ENCODE results near the gene VRK2.

VRK2 gene

GRCh38 chr2:58046585-58047372 is at the start of gene VRK2:
VRK2 (plus strand) TSS chr2:58046806; CDS start chr2:58048832, 2,026 bp downstream.
- no peak for DNase-seq

GRCh38 chr2:58006256-58006951 is 40.2 kb upstream of the VRK2 start:
- DNase-seq = no peak

- no peak for DNase-seq
Observed at GRCh38 chr2:58006952-58007284, 39.7 kb upstream of the VRK2 start.

- no peak for DNase-seq
Observed at GRCh38 chr2:58010599-58010998, 36.0 kb upstream of the VRK2 start.

GRCh38 chr2:58019229-58019628 is 27.4 kb upstream of the VRK2 start:
- no peak for DNase-seq

- no peak for DNase-seq
Observed at GRCh38 chr2:58025150-58025933, 21.3 kb upstream of the VRK2 start.

- no peak for DNase-seq
Observed at GRCh38 chr2:58027029-58027428, 19.6 kb upstream of the VRK2 start.

- DNase-seq = no peak
Observed at GRCh38 chr2:58030771-58031170, 15.8 kb upstream of the VRK2 start.

- DNase-seq = no peak
Observed at GRCh38 chr2:58032016-58032763, 14.4 kb upstream of the VRK2 start.

- DNase-seq = no peak
Observed at GRCh38 chr2:58032764-58033080, 13.9 kb upstream of the VRK2 start.

- no peak for DNase-seq
Observed at GRCh38 chr2:58033530-58033929, 13.1 kb upstream of the VRK2 start.

- DNase-seq = no peak
Observed at GRCh38 chr2:58035352-58035751, 11.3 kb upstream of the VRK2 start.

- no peak for DNase-seq
Observed at GRCh38 chr2:58039170-58039611, 7.4 kb upstream of the VRK2 start.

GRCh38 chr2:58042486-58042970 is 4.1 kb upstream of the VRK2 start:
- peak; percentile 82 for DNase-seq

GRCh38 chr2:58044145-58044544 is 2.5 kb upstream of the VRK2 start:
- no peak for DNase-seq

GRCh38 chr2:58045580-58046334 is 849 bp upstream of the VRK2 start:
- no peak for DNase-seq

GRCh38 chr2:58046335-58046584 is 346 bp upstream of the VRK2 start:
- DNase-seq = no peak

- DNase-seq = no peak
Observed at GRCh38 chr2:58047373-58047935, 848 bp downstream of the VRK2 start.

GRCh38 chr2:58047961-58048360 is 1.4 kb downstream of the VRK2 start:
- DNase-seq = no peak

- DNase-seq = no peak
Observed at GRCh38 chr2:58051445-58051844, 4.8 kb downstream of the VRK2 start.

GRCh38 chr2:58052978-58053377 is 6.4 kb downstream of the VRK2 start:
- DNase-seq = no peak

- DNase-seq = no peak
Observed at GRCh38 chr2:58054264-58054663, 7.7 kb downstream of the VRK2 start.
